IMR-90 (cell line): ENCODE data around the gene MGST2. TPM values are rescaled to one million over a fixed set of nuclear protein-coding genes. Genes with fewer than 3 reads are reported as not detected.

Source experiments
- ATAC-seq: fragments of 200-7000 bp; cut with Tn5 transposase; 2 replicates; pipeline ENCODE4 v1.9.1; 2020; ENCODE audit warnings: low read depth, mild to moderate bottlenecking, moderate library complexity
- BruUV-seq: library from RNA; stranded (reverse); fragments of 400-500 nt; replicated peaks from 2 replicates; lab custom pipeline; 2021; lab: Mats Ljungman, UMichigan
- CTCF ChIA-PET: fragments of 300-600 bp; formaldehyde crosslinking; extraction: SDS; loops from one replicate; lab custom pipeline; 2021; ENCODE audit warnings: antibody characterized with exemption; lab: Yijun Ruan, JAX
- POLR2A ChIA-PET: fragments of 300-600 bp; sonication (Branson Sonifier 250); formaldehyde crosslinking; loops from one replicate; lab custom pipeline; 2022; ENCODE audit warnings: antibody characterized with exemption; ENCODE audit not compliant: unreplicated experiment; lab: Charles Lee
- DNase-seq: peaks from one replicate; pipeline ENCODE4 v3.0.0; 2013
- H2AFZ ChIP-seq: replicated peaks from 2 replicates; pipeline ENCODE3; 2013; ENCODE audit warnings: low read length, mild to moderate bottlenecking; ENCODE audit not compliant: poor library complexity
- H2AK5ac ChIP-seq: 2 replicates; pipeline ENCODE4 v1.6.1; 2013; ENCODE audit warnings: low read depth, low read length, inconsistent platforms
- H2AK9ac ChIP-seq: replicated peaks from 2 replicates; pipeline ENCODE3; 2013; ENCODE audit warnings: mild to moderate bottlenecking, low read depth, low read length, moderate library complexity; ENCODE audit not compliant: poor library complexity
- H2BK120ac ChIP-seq: 2 replicates; pipeline ENCODE4 v1.6.1; 2013; ENCODE audit warnings: low read depth, low read length, inconsistent platforms
- H2BK15ac ChIP-seq: 3 replicates; pipeline ENCODE4 v1.6.1; 2013; ENCODE audit warnings: low read depth, low read length, inconsistent platforms
- H2BK20ac ChIP-seq: 2 replicates; pipeline ENCODE4 v1.6.1; 2013; ENCODE audit warnings: low read depth, mild to moderate bottlenecking, inconsistent platforms, low read length, moderate library complexity
- H2BK5ac ChIP-seq: 2 replicates; pipeline ENCODE4 v1.6.1; 2013; ENCODE audit warnings: mild to moderate bottlenecking, low read depth, low read length, inconsistent platforms; ENCODE audit not compliant: poor library complexity, severe bottlenecking
- H3K14ac ChIP-seq: replicated peaks from 2 replicates; pipeline ENCODE4 v1.6.1; 2013; ENCODE audit warnings: low read depth, low read length, inconsistent platforms
- H3K18ac ChIP-seq: 2 replicates; pipeline ENCODE4 v1.6.1; 2013; ENCODE audit warnings: low read depth, low read length, control low read depth
- H3K23ac ChIP-seq: 2 replicates; pipeline ENCODE4 v1.6.1; 2013; ENCODE audit warnings: low read depth, low read length, inconsistent platforms
- H3K27ac ChIP-seq: 2 replicates; pipeline ENCODE4 v1.5.1; 2013; ENCODE audit warnings: mild to moderate bottlenecking, control low read depth, low read length; ENCODE audit not compliant: insufficient read depth
- H3K27me3 ChIP-seq: 2 replicates; pipeline ENCODE4 v1.6.1; 2013; ENCODE audit warnings: low read length; ENCODE audit not compliant: control insufficient read depth, insufficient read depth
- H3K36me3 ChIP-seq: 2 replicates; pipeline ENCODE4 v1.6.1; 2013; ENCODE audit warnings: low read length, mixed read lengths; ENCODE audit not compliant: control insufficient read depth, insufficient read depth
- H3K4ac ChIP-seq: 2 replicates; pipeline ENCODE4 v1.6.1; 2013; ENCODE audit warnings: low read depth, low read length, inconsistent platforms
- H3K4me1 ChIP-seq: 2 replicates; pipeline ENCODE4 v1.6.1; 2013; ENCODE audit warnings: low read length, mixed read lengths; ENCODE audit not compliant: control insufficient read depth, insufficient read depth
- H3K4me2 ChIP-seq: 2 replicates; pipeline ENCODE4 v1.6.1; 2013; ENCODE audit warnings: low read depth, mild to moderate bottlenecking, control low read depth, low read length, moderate library complexity
- H3K4me3 ChIP-seq: 2 replicates; pipeline ENCODE4 v1.5.1; 2013; ENCODE audit warnings: low read depth, mild to moderate bottlenecking, control low read depth, low read length, moderate library complexity; ENCODE audit not compliant: insufficient read depth
- H3K56ac ChIP-seq: 2 replicates; pipeline ENCODE4 v1.6.1; 2013; ENCODE audit warnings: low read length, inconsistent platforms; ENCODE audit not compliant: insufficient read depth; ENCODE audit errors: extremely low read depth
- H3K79me1 ChIP-seq, 2 experiments: 2 replicates each; pipeline ENCODE4 v1.6.1; 2013; ENCODE audit warnings: low read length in 2 of 2, inconsistent platforms in 1 of 2, low read depth in 1 of 2
- H3K9ac ChIP-seq: 2 replicates; pipeline ENCODE4 v1.6.1; 2013; ENCODE audit warnings: low read depth, low read length, control low read depth
- H3K9me1 ChIP-seq: 2 replicates; pipeline ENCODE4 v1.6.1; 2013; ENCODE audit warnings: low read length, inconsistent platforms; ENCODE audit not compliant: insufficient read depth
- H3K9me3 ChIP-seq: 2 replicates; pipeline ENCODE4 v1.6.1; 2013; ENCODE audit warnings: low read length; ENCODE audit not compliant: control insufficient read depth, insufficient read depth
- H4K20me1 ChIP-seq: 2 replicates; pipeline ENCODE4 v1.6.1; 2013; ENCODE audit warnings: low read length, inconsistent platforms; ENCODE audit not compliant: insufficient read depth
- H4K5ac ChIP-seq: 2 replicates; pipeline ENCODE4 v1.6.1; 2013; ENCODE audit warnings: mild to moderate bottlenecking, low read depth, low read length, control low read depth
- H4K8ac ChIP-seq, 2 experiments: 2 replicates each; pipeline ENCODE4 v1.6.1; 2013; ENCODE audit warnings: low read depth in 2 of 2, low read length in 2 of 2, control low read depth in 1 of 2, inconsistent platforms in 1 of 2
- H4K91ac ChIP-seq: 2 replicates; pipeline ENCODE4 v1.6.1; 2013; ENCODE audit warnings: low read depth, low read length, inconsistent platforms; ENCODE audit not compliant: insufficient read depth
- MXI1 ChIP-seq: IDR thresholded peaks from 2 replicates; pipeline ENCODE4 v1.6.1; 2012; ENCODE audit warnings: low read depth, mild to moderate bottlenecking, low read length, moderate library complexity, borderline replicate concordance
- WGBS, 2 experiments: methylation state at CpG; one replicate each; pipeline versions ENCODE4 v1.1.5 to v1.1.7; 2013; ENCODE audit warnings: missing lambda C conversion rate in 2 of 2; ENCODE audit not compliant: insufficient read length in 1 of 2; ENCODE audit errors: extremely low coverage in 2 of 2; 5-methylcytosine and 5-hydroxymethylcytosine counted together
- dilution Hi-C: fragments of 300-500 bp; cut with HindIII; formaldehyde crosslinking; loops from one replicate; pipeline ENCODE4 v1.14.3; 2018; ENCODE audit warnings: low sequenced_read_pairs; ENCODE audit not compliant: unreplicated experiment
- in situ Hi-C: fragments of 300-500 bp; cut with MboI; formaldehyde crosslinking; loops from 3 replicates; pipeline ENCODE4 v1.14.3; 2019; ENCODE audit warnings: low sequenced_read_pairs, inconsistent platforms, mixed read lengths
- intact Hi-C: fragments of 100-400 bp; cut with micrococcal nuclease; formaldehyde crosslinking; loops from 2 replicates; pipeline ENCODE4 v1.10.0; 2022
- polyA plus RNA-seq, 3 experiments: library from polyadenylated mRNA; depleted of rRNA; stranded (reverse); fragments of >200 nt; gene quantifications; 2 replicates each; pipeline ENCODE4 v1.2.3, GENCODE V29; 2012; ENCODE audit warnings: low replicate concordance in 1 of 3
- total RNA-seq: library from RNA; depleted of rRNA; stranded (reverse); fragments of >200 nt; gene quantifications from 2 replicates; pipeline ENCODE4 v1.2.3, GENCODE V29; 2012

MGST2 gene
- total and polyA plus RNA-seq, 2 of the 4 experiments (the other 2 are of a cell fraction) = 4.8 to 10.5 TPM

DNA sequence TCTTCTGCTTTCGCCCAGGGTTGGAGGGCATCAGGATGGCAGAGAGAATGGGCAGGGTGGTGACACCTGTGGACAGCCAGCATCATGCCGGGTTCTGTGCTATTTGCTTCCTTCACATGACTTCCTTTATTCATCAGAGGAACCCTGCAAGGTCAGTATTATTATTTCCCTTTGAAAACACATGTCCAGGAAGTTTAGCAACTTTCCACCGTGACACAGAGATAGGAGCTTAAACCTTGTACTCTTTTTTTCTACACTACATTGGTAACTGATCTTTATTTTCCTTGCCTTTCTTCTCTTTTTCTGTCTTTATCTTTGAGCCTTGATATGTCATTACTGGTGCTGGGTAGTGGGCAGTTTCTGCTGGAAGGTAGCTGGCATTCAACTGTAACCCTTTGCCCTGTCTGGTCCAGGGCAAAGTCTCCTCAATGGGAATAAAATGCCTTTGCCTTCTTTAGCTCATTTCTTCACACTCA lies 5.0 kb upstream of the MGST2 start:
- CTCF ChIA-PET = no interaction called here
- no TSS peak for BruUV-seq
- in situ Hi-C loops = no loop called here
- H2BK120ac ChIP-seq = no peak overlapping the region
- no peak for TF ChIP-seq MXI1
- no peak overlapping the region for H3K4me3 ChIP-seq
- no peak overlapping the region for H3K23ac ChIP-seq
- H3K9me1 ChIP-seq = peaks cover 7% of the 10 kb centered on the region; the same call in 1 of the 2 replicates
- intact Hi-C loops = no loop called here
- no peaks in the 10 kb centered on the region for H3K9me3 ChIP-seq
- no peak overlapping the region for H3K4me2 ChIP-seq
- H2AK9ac ChIP-seq = no peak overlapping the region
- no peak overlapping the region for H2BK5ac ChIP-seq
- no peak overlapping the region for H3K27ac ChIP-seq
- no peak overlapping the region for H4K91ac ChIP-seq
- POLR2A ChIA-PET = no interaction called here
- no peaks in the 10 kb centered on the region for H3K27me3 ChIP-seq
- H3K18ac ChIP-seq = no peak overlapping the region
- DNase-seq (no peak), ATAC-seq (no peak)
- no peak overlapping the region for H3K4ac ChIP-seq
- no peak overlapping the region for H2AFZ ChIP-seq
- H4K8ac ChIP-seq = no peak overlapping the region
- H3K56ac ChIP-seq = no peak overlapping the region
- 0 out of 4 replicates have a peak, but pooled peaks cover 0 to 3% of the 10 kb centered on the region in 2 experiments for H3K79me1 ChIP-seq
- no peak overlapping the region for H3K14ac ChIP-seq
- no peaks in the 10 kb centered on the region for H4K20me1 ChIP-seq
- H2BK15ac ChIP-seq = no peak overlapping the region
- H3K9ac ChIP-seq = no peak overlapping the region
- H3K4me1 ChIP-seq = peaks cover 8% of the 10 kb centered on the region
- H4K5ac ChIP-seq = no peak overlapping the region
- H3K36me3 ChIP-seq = no peaks in the 10 kb centered on the region
- no peak overlapping the region for H2BK20ac ChIP-seq
- no CpG with 5 or more reads among the region's 3 CpGs for whole genome bisulfite sequencing, 2 experiments
- dilution Hi-C loops = no loop called here
- H2AK5ac ChIP-seq = no peak overlapping the region
